Endothelial cell of umbilical vein (primary cell): Measurements from ENCODE around the gene DUSP18. TPM values are rescaled to one million over a fixed set of nuclear protein-coding genes. Genes with fewer than 3 reads are reported as not detected.

Source experiments
- BruUV-seq: library from RNA; stranded (reverse); fragments of 400-500 nt; replicated peaks from 2 replicates; lab custom pipeline; 2021; lab: Mats Ljungman, UMichigan
- CTCF ChIA-PET: fragments of 300-600, 350-600 bp; sonication (Branson Sonifier 250); formaldehyde crosslinking; loops from one replicate; lab custom pipeline; 2021; ENCODE audit warnings: antibody characterized with exemption, inconsistent platforms; lab: Charles Lee
- POLR2A ChIA-PET: fragments of 300-600, 350-600 bp; sonication (Branson Sonifier 250); formaldehyde crosslinking; loops from one replicate; lab custom pipeline; 2021; ENCODE audit warnings: antibody characterized with exemption, inconsistent platforms; lab: Charles Lee
- DNase-seq: peaks from one replicate; pipeline ENCODE4 v3.0.0-alpha.2; 2011; ENCODE audit warnings: low read depth, low spot score
- FAIRE-seq: peaks from 2 replicates; lab custom pipeline; 2011; peaks lifted over from hg19 to GRCh38; lab: Jason Lieb, UNC
- H2AFZ ChIP-seq: 2 replicates; pipeline ENCODE4 v1.6.0; 2012; ENCODE audit warnings: low read depth, low read length, control low read depth, inconsistent platforms
- H3K27ac ChIP-seq: 2 replicates; pipeline ENCODE4 v1.5.1; 2011; ENCODE audit warnings: low read depth, mild to moderate bottlenecking, control low read depth, low read length, moderate library complexity; ENCODE audit not compliant: insufficient read depth
- H3K27me3 ChIP-seq, 2 experiments: 2 replicates each; pipeline versions ENCODE4 v1.6.0 to v1.6.1; 2011; ENCODE audit warnings: low read length in 2 of 2, mixed read lengths in 1 of 2; ENCODE audit not compliant: control insufficient read depth in 2 of 2, insufficient read depth in 2 of 2
- H3K36me3 ChIP-seq, 2 experiments: 2 replicates in 1 of 2; 3 replicates in 1 of 2; pipeline ENCODE4 v1.5.1; 2011; ENCODE audit warnings: low read length in 2 of 2, mild to moderate bottlenecking in 1 of 2, moderate library complexity in 1 of 2; ENCODE audit not compliant: control insufficient read depth in 2 of 2, insufficient read depth in 2 of 2; ENCODE audit errors: extremely low read depth in 1 of 2
- H3K4me1 ChIP-seq: 3 replicates; pipeline ENCODE4 v1.5.1; 2011; ENCODE audit warnings: mild to moderate bottlenecking, low read length; ENCODE audit not compliant: control insufficient read depth, insufficient read depth; ENCODE audit errors: extremely low read depth
- H3K4me2 ChIP-seq: 2 replicates; pipeline ENCODE4 v1.6.1; 2011; ENCODE audit warnings: low read length, control low read depth, mixed read lengths; ENCODE audit not compliant: insufficient read depth
- H3K4me3 ChIP-seq, 3 experiments: fragments of 200-600 bp in 1 of 3; sonication (generic), shearing (Covaris generic) in 1 of 3; replicated peaks in 1 of 3; 2 replicates each; pipeline ENCODE4 v1.5.1; 2011 to 2016; ENCODE audit warnings: control low read depth in 3 of 3, low read length in 3 of 3, mild to moderate bottlenecking in 2 of 3, inconsistent platforms in 1 of 3, low read depth in 1 of 3, moderate library complexity in 1 of 3; ENCODE audit not compliant: insufficient read depth in 1 of 3
- H3K79me2 ChIP-seq: 2 replicates; pipeline ENCODE4 v1.6.0; 2012; ENCODE audit warnings: low read length, inconsistent platforms; ENCODE audit not compliant: control insufficient read depth, insufficient read depth
- H3K9ac ChIP-seq: replicated peaks from 2 replicates; pipeline ENCODE3; 2011; ENCODE audit warnings: low read length, control low read depth; ENCODE audit not compliant: insufficient read depth; ENCODE audit errors: extremely low read depth
- H3K9me1 ChIP-seq: replicated peaks from 3 replicates; pipeline ENCODE4 v1.6.0; 2011; ENCODE audit warnings: mild to moderate bottlenecking, low read length; ENCODE audit not compliant: control insufficient read depth, insufficient read depth; ENCODE audit errors: extremely low read depth
- H3K9me3 ChIP-seq: replicated peaks from 2 replicates; pipeline ENCODE4 v1.5.1; 2012; ENCODE audit warnings: low read length, inconsistent platforms; ENCODE audit not compliant: control insufficient read depth, insufficient read depth
- H4K20me1 ChIP-seq: replicated peaks from 2 replicates; pipeline ENCODE3; 2011; ENCODE audit warnings: mild to moderate bottlenecking, low read length; ENCODE audit not compliant: control insufficient read depth, insufficient read depth; ENCODE audit errors: extremely low read depth
- EZH2 ChIP-seq: IDR thresholded peaks from 2 replicates; pipeline ENCODE4 v1.6.1; 2012; ENCODE audit warnings: borderline replicate concordance, low read depth, mild to moderate bottlenecking, moderate library complexity, low read length, inconsistent platforms; ENCODE audit not compliant: severe bottlenecking
- FOS ChIP-seq: IDR thresholded peaks from 2 replicates; pipeline ENCODE4 v1.6.1; 2011; ENCODE audit warnings: mild to moderate bottlenecking, low read length, moderate library complexity, borderline replicate concordance; ENCODE audit not compliant: insufficient read depth
- GATA2 ChIP-seq: IDR thresholded peaks from 2 replicates; pipeline ENCODE4 v1.7.0; 2011; ENCODE audit warnings: low read depth, mild to moderate bottlenecking, moderate library complexity, mixed read lengths, low read length; ENCODE audit not compliant: insufficient read length, insufficient read depth
- JUN ChIP-seq: IDR thresholded peaks from 2 replicates; pipeline ENCODE4 v1.6.1; 2011; ENCODE audit warnings: borderline replicate concordance, low read depth; ENCODE audit not compliant: insufficient read length, insufficient read depth
- MYC ChIP-seq: IDR thresholded peaks from one replicate; pipeline ENCODE4 v1.6.1; 2011; ENCODE audit warnings: mild to moderate bottlenecking, low read depth, low read length
- POLR2A ChIP-seq: IDR thresholded peaks from 2 replicates; pipeline ENCODE4 v1.6.1; 2012; ENCODE audit warnings: low read depth, mild to moderate bottlenecking, control low read depth, low read length
- POLR2AphosphoS5 ChIP-seq: IDR thresholded peaks from 2 replicates; pipeline ENCODE4 v1.6.1; 2012; ENCODE audit warnings: low read depth, mild to moderate bottlenecking, control low read depth, low read length, moderate library complexity; ENCODE audit not compliant: insufficient read depth
- dilution Hi-C: fragments of 300-500 bp; cut with MboI; formaldehyde crosslinking; loops from one replicate; pipeline ENCODE4 v1.15.0; 2019; ENCODE audit warnings: low sequenced_read_pairs; ENCODE audit not compliant: extremely low pct_ligation_motif_present
- intact Hi-C: fragments of 100-400 bp; cut with micrococcal nuclease; formaldehyde crosslinking; loops from one replicate; pipeline ENCODE4 v1.10.0; 2022
- polyA plus RNA-seq, 4 experiments: library from polyadenylated mRNA; depleted of rRNA in 3 of 4; stranded (reverse) in 3 of 4; unstranded in 1 of 4; fragments of >200 nt; gene quantifications; 2 replicates each; pipeline versions ENCODE4 v1.2.1 to v1.2.3, GENCODE V29; 2011 to 2012; ENCODE audit warnings: missing spikeins in 1 of 4
- total RNA-seq: library from RNA; stranded (reverse); gene quantifications from 2 replicates; pipeline ENCODE4 v1.2.3, GENCODE V29; 2021
- TF ChIP-seq, protein P1 (sequence below), 2 donors: IDR thresholded peaks; 1 replicate in 1 of 2; 2 replicates in 1 of 2; pipeline ENCODE4 v1.5.1; 2011; ENCODE audit warnings: low read length in 2 of 2, mild to moderate bottlenecking in 2 of 2, moderate library complexity in 2 of 2, control low read depth in 1 of 2, inconsistent platforms in 1 of 2, low read depth in 1 of 2; ENCODE audit not compliant: insufficient read depth in 1 of 2; ENCODE audit errors: extremely low read depth in 1 of 2
- TF ChIP-seq, protein P2 (sequence below): IDR thresholded peaks from 2 replicates; pipeline ENCODE4 v1.6.1; 2011; ENCODE audit not compliant: insufficient read depth, insufficient read length

The DUSP18 gene
- total and polyA plus RNA-seq, 2 donors (not counting 3 experiments of a cell fraction or from before 2014, with no cell fraction given), result 18.3 to 30.1 TPM

- no TSS peak for BruUV-seq
These were observed 18.9 kb downstream of the DUSP18 start for GRCh38 chr22:30648825-30649224.

DNA sequence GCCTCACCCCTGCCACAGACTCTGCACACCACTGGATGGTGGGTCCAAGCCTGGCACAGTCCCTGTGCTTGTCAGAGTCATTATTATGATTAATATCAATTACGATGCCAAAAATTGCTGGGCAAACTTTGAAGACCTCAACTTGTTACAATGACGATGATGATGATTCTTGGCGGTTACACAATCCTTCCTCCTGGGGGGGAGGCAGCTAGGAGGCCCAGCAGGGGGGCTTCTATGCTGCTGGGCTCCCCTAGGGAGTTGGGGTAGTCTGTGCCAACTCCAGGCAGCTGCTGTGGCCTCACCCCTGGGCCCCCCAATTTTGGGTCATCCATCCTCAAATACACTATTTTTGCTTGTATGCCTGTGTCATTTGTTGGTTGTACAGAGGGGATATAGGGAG lies 20.1 kb downstream of the DUSP18 start:
- H3K27ac ChIP-seq, result no peak overlapping the region
- BruUV-seq, result no TSS peak
- no peak overlapping the region for H3K9ac ChIP-seq
- H3K27me3 ChIP-seq, result no peaks in the 10 kb centered on the region
- H3K4me3 ChIP-seq, result no peak overlapping the region
- H3K4me2 ChIP-seq, result no peak overlapping the region
- ChIA-PET POLR2A (interaction anchor here (0.6 kb wide), 1 partner anchor 53 kb away, joined by 7 read pairs; no protein-coding TSS in a partner anchor), CTCF (interaction anchor here (5.1 kb wide), 1 partner anchor 107 kb away, joined by 32 read pairs; no protein-coding TSS in a partner anchor)
- no peak for DNase-seq
- intact Hi-C loops (no loop called here), dilution Hi-C loops (no loop called here)
- H3K9me3 ChIP-seq, result no peaks in the 10 kb centered on the region
- no peak for FAIRE-seq
- no peak for TF ChIP-seq POLR2AphosphoS5
- no peak for TF ChIP-seq EZH2
- TF ChIP-seq, protein P1, sequence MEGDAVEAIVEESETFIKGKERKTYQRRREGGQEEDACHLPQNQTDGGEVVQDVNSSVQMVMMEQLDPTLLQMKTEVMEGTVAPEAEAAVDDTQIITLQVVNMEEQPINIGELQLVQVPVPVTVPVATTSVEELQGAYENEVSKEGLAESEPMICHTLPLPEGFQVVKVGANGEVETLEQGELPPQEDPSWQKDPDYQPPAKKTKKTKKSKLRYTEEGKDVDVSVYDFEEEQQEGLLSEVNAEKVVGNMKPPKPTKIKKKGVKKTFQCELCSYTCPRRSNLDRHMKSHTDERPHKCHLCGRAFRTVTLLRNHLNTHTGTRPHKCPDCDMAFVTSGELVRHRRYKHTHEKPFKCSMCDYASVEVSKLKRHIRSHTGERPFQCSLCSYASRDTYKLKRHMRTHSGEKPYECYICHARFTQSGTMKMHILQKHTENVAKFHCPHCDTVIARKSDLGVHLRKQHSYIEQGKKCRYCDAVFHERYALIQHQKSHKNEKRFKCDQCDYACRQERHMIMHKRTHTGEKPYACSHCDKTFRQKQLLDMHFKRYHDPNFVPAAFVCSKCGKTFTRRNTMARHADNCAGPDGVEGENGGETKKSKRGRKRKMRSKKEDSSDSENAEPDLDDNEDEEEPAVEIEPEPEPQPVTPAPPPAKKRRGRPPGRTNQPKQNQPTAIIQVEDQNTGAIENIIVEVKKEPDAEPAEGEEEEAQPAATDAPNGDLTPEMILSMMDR (IDR thresholded peaks at IDR 0.05; ENCODE audit: extremely low read depth in 1 of 2, insufficient read depth in 1 of 2, low read depth in 1 of 2, low read length in 2 of 2), result no peak
- TF ChIP-seq FOS, result no peak
- TF ChIP-seq, protein P2, sequence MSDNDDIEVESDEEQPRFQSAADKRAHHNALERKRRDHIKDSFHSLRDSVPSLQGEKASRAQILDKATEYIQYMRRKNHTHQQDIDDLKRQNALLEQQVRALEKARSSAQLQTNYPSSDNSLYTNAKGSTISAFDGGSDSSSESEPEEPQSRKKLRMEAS, result no peak
- TF ChIP-seq JUN, result no peak
- no peak for TF ChIP-seq MYC
- no peak for TF ChIP-seq GATA2
- no peak for TF ChIP-seq POLR2A
- peaks cover 11% of the 10 kb centered on the region for H3K4me1 ChIP-seq
- H3K36me3 ChIP-seq, result peaks cover 0 to 3% of the 10 kb centered on the region in 2 experiments
- no peaks in the 10 kb centered on the region for H3K9me1 ChIP-seq
- H2AFZ ChIP-seq, result no peak overlapping the region
- H3K79me2 ChIP-seq, result peaks cover 16% of the 10 kb centered on the region
- no peaks in the 10 kb centered on the region for H4K20me1 ChIP-seq

More at GRCh38 chr22:30648825-30649224, 18.9 kb downstream of the DUSP18 start:
- TF ChIP-seq GATA2 (no peak), POLR2AphosphoS5 (no peak), JUN (no peak)
- Histone ChIP-seq H3K4me3 (no peak overlapping the region), H3K9me1 (no peaks in the 10 kb centered on the region), H3K27ac (peak overlapping the region; percentile 51), H3K9ac (no peak overlapping the region), H3K4me2 (no peak overlapping the region), H3K27me3 (no peaks in the 10 kb centered on the region), H4K20me1 (no peaks in the 10 kb centered on the region), H3K36me3 (peaks cover 0 to 3% of the 10 kb centered on the region in 2 experiments), H3K4me1 (peaks cover 11% of the 10 kb centered on the region), H3K79me2 (peaks cover 9% of the 10 kb centered on the region), H2AFZ (no peak overlapping the region), H3K9me3 (no peaks in the 10 kb centered on the region)
- ChIA-PET CTCF (interaction anchor here (2.9 to 5.1 kb wide), 3 partner anchors 14 to 106 kb away, joined by 9 to 32 read pairs (median 24); partner anchors contain the start of genes DUSP18 and SLC35E4), POLR2A (interaction anchor here (0.6 kb wide), 1 partner anchor 10 kb away, joined by 7 read pairs; no protein-coding TSS in a partner anchor)
- dilution Hi-C loops, result no loop called here
- no peak for FAIRE-seq
- intact Hi-C loops, result loop anchor here (1.0 kb wide), 2 partner anchors 14 to 18 kb away; partner anchors contain the start of genes DUSP18 and SLC35E4
- no peak for DNase-seq
